ENCODE results near the gene FUS. TPM values are rescaled to one million over a fixed set of nuclear protein-coding genes. Genes with fewer than 3 reads are reported as not detected.

The FUS gene
- total and polyA plus RNA-seq, 2 of the 13 experiments (the other 11 are each of a cell fraction or from before 2014, with no cell fraction given), result 68.1 to 168 TPM

DNA sequence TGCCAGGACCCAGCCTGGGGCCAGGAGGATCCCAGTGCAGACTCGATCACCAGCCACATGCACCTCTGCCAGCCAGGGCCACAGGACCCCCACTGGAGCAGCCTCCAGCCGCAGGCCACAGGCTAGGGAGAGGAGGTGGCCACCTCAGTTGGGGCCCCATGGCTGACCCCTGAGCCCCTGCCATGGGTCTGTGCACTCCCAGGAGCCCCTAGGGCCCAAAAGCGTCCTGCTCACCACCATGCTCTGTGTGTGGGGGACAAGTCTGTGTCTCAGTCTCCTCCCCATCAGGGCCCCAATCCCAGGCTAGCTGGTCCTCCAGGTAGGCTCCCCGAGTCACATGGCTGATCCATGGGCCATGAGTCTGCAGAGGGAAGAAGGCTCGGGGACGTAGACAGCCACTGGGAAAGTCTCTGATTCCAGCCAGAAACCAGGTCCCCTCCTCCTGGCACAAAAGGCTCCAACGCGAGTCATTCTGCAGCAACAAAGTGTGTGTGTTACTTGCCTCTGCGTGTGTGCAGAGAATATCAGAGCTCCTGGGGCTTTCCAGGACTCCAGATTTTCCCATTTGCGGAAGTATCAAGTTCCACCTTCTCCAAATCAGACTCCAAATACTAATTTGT is 38.3 kb upstream of the FUS start (continued):
- TF ChIP-seq DPF2 (CRISPR knock-in tag; IDR thresholded peaks at IDR 0.05; ENCODE audit: borderline replicate concordance, low read depth), result no peak
- no peak for TF ChIP-seq SRF (IDR thresholded peaks at IDR 0.05; ENCODE audit: low read depth, low read length)
- no peak for TF ChIP-seq NR1H2 (CRISPR knock-in tag; IDR thresholded peaks at IDR 0.05; ENCODE audit: borderline replicate concordance, low read depth)
- TF ChIP-seq MEIS1 (CRISPR knock-in tag; IDR thresholded peaks at IDR 0.05; ENCODE audit: borderline replicate concordance), result no peak; the same call in 1 of the 2 replicates
- TF ChIP-seq SETDB1 (CRISPR knock-in tag; IDR thresholded peaks at IDR 0.05; ENCODE audit: borderline replicate concordance), result no peak
- TF ChIP-seq, protein P1, sequence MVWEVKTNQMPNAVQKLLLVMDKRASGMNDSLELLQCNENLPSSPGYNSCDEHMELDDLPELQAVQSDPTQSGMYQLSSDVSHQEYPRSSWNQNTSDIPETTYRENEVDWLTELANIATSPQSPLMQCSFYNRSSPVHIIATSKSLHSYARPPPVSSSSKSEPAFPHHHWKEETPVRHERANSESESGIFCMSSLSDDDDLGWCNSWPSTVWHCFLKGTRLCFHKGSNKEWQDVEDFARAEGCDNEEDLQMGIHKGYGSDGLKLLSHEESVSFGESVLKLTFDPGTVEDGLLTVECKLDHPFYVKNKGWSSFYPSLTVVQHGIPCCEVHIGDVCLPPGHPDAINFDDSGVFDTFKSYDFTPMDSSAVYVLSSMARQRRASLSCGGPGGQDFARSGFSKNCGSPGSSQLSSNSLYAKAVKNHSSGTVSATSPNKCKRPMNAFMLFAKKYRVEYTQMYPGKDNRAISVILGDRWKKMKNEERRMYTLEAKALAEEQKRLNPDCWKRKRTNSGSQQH (CRISPR knock-in tag; IDR thresholded peaks at IDR 0.05; ENCODE audit: low read depth), result 0 out of 2 replicates have a peak, but pooled peaks have one; percentile 58
- TF ChIP-seq, protein P2, sequence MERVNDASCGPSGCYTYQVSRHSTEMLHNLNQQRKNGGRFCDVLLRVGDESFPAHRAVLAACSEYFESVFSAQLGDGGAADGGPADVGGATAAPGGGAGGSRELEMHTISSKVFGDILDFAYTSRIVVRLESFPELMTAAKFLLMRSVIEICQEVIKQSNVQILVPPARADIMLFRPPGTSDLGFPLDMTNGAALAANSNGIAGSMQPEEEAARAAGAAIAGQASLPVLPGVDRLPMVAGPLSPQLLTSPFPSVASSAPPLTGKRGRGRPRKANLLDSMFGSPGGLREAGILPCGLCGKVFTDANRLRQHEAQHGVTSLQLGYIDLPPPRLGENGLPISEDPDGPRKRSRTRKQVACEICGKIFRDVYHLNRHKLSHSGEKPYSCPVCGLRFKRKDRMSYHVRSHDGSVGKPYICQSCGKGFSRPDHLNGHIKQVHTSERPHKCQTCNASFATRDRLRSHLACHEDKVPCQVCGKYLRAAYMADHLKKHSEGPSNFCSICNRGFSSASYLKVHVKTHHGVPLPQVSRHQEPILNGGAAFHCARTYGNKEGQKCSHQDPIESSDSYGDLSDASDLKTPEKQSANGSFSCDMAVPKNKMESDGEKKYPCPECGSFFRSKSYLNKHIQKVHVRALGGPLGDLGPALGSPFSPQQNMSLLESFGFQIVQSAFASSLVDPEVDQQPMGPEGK (CRISPR knock-in tag; IDR thresholded peaks at IDR 0.05), result no peak; the same call in none of the 2 replicates
- no peak for TF ChIP-seq ISL2 (CRISPR knock-in tag; IDR thresholded peaks at IDR 0.05)
- TF ChIP-seq IKZF4 (CRISPR knock-in tag; IDR thresholded peaks at IDR 0.05; ENCODE audit: borderline replicate concordance, low read depth, not compliant biosample characterization), result no peak
- no peak for TF ChIP-seq HDAC6 (IDR thresholded peaks at IDR 0.05; ENCODE audit: low read depth, low read length)
- no peak for TF ChIP-seq ZNF354B (CRISPR knock-in tag; IDR thresholded peaks at IDR 0.05)
- no peak for TF ChIP-seq MTA3 (CRISPR knock-in tag; IDR thresholded peaks at IDR 0.05)
- TF ChIP-seq ZNF644 (CRISPR knock-in tag; IDR thresholded peaks at IDR 0.05; ENCODE audit: low read depth), result no peak
- TF ChIP-seq ZBTB42 (CRISPR knock-in tag; IDR thresholded peaks at IDR 0.05), result no peak
- TF ChIP-seq ZNF674 (CRISPR knock-in tag; IDR thresholded peaks at IDR 0.05; ENCODE audit: low read depth), result no peak
- TF ChIP-seq CEBPG (CRISPR knock-in tag; IDR thresholded peaks at IDR 0.05), result 0 out of 2 replicates have a peak, but pooled peaks have one; percentile 22
- no peak for TF ChIP-seq KDM1A (CRISPR knock-in tag; IDR thresholded peaks at IDR 0.05)
- TF ChIP-seq ASH2L (IDR thresholded peaks at IDR 0.05; ENCODE audit: insufficient read length, low read depth, low read length), result no peak
- TF ChIP-seq REXO4 (CRISPR knock-in tag; IDR thresholded peaks at IDR 0.05; ENCODE audit: borderline replicate concordance), result no peak
- no peak for TF ChIP-seq ZNF3 (CRISPR knock-in tag; IDR thresholded peaks at IDR 0.05)
- TF ChIP-seq SOX6 (IDR thresholded peaks at IDR 0.05), result no peak
- TF ChIP-seq SOX6 (CRISPR knock-in tag; IDR thresholded peaks at IDR 0.05), result no peak
- TF ChIP-seq PTBP1 (IDR thresholded peaks at IDR 0.05; ENCODE audit: low read depth, low read length, poor library complexity, severe bottlenecking), result no peak
- TF ChIP-seq NCOA5 (CRISPR knock-in tag; IDR thresholded peaks at IDR 0.05), result no peak; the same call in 1 of the 2 replicates
- TF ChIP-seq, protein P3, sequence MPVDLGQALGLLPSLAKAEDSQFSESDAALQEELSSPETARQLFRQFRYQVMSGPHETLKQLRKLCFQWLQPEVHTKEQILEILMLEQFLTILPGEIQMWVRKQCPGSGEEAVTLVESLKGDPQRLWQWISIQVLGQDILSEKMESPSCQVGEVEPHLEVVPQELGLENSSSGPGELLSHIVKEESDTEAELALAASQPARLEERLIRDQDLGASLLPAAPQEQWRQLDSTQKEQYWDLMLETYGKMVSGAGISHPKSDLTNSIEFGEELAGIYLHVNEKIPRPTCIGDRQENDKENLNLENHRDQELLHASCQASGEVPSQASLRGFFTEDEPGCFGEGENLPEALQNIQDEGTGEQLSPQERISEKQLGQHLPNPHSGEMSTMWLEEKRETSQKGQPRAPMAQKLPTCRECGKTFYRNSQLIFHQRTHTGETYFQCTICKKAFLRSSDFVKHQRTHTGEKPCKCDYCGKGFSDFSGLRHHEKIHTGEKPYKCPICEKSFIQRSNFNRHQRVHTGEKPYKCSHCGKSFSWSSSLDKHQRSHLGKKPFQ (CRISPR knock-in tag; IDR thresholded peaks at IDR 0.05; ENCODE audit: insufficient replicate concordance), result no peak
- TF ChIP-seq SKI (IDR thresholded peaks at IDR 0.05; ENCODE audit: partially characterized antibody), result no peak
- TF ChIP-seq FLYWCH1 (CRISPR knock-in tag; IDR thresholded peaks at IDR 0.05), result no peak
- 0 out of 2 replicates have a peak, but pooled peaks have one; percentile 28 for TF ChIP-seq BRD4 (CRISPR knock-in tag; IDR thresholded peaks at IDR 0.05)

All from HepG2 (cell line).